Stimulated activated CD4-positive, alpha-beta T cell treated with anti-CD3 and anti-CD28 coated beads, Interleukin-12 subunit alpha, Interleukin-12 subunit beta, amount 100 ng/mL, for 48 hours (primary cell): ENCODE measurements around the gene GALNT7.
"Not testable (repeated sequence)": the region's sequence is repeated elsewhere in the genome, so short reads cannot be mapped to it uniquely, and the experiment has no call there.

Experiments
- DNase-seq, 3 donors: peaks; one replicate each; pipeline ENCODE4 v3.0.0-alpha.2; 2020; ENCODE audit warnings: low read depth in 2 of 3, low spot score in 1 of 3

Gene GALNT7

GRCh38 chr4:173192375-173193162, 24.0 kb downstream of the GALNT7 start:
- DNase-seq, result no peak

- DNase-seq, result no peak
Measured at GRCh38 chr4:173194157-173194556, 25.5 kb downstream of the GALNT7 start.

GRCh38 chr4:173195109-173195508, 26.5 kb downstream of the GALNT7 start:
- DNase-seq, result no peak

GRCh38 chr4:173199553-173199952, 30.9 kb downstream of the GALNT7 start:
- no peak for DNase-seq

GRCh38 chr4:173200103-173200884, 31.7 kb downstream of the GALNT7 start:
- no peak for DNase-seq

- no peak for DNase-seq
Measured at GRCh38 chr4:173202395-173202794, 33.8 kb downstream of the GALNT7 start.

- no peak for DNase-seq
Measured at GRCh38 chr4:173205656-173206055, 37.0 kb downstream of the GALNT7 start.

- no peak for DNase-seq
Measured at GRCh38 chr4:173208420-173208819, 39.8 kb downstream of the GALNT7 start.

GRCh38 chr4:173211222-173211621, 42.6 kb downstream of the GALNT7 start:
- DNase-seq, result no peak

- DNase-seq, result no peak
Measured at GRCh38 chr4:173211838-173212237, 43.2 kb downstream of the GALNT7 start.

GRCh38 chr4:173212379-173212778, 43.8 kb downstream of the GALNT7 start:
- no peak for DNase-seq

- no peak for DNase-seq
Measured at GRCh38 chr4:173213296-173213695, 44.7 kb downstream of the GALNT7 start.

- DNase-seq, result no peak
Measured at GRCh38 chr4:173214231-173214630, 45.6 kb downstream of the GALNT7 start.

- no peak for DNase-seq
Measured at GRCh38 chr4:173214661-173215060, 46.0 kb downstream of the GALNT7 start.

- DNase-seq, result no peak
Measured at GRCh38 chr4:173217075-173217474, 48.5 kb downstream of the GALNT7 start.

GRCh38 chr4:173217727-173218126, 49.1 kb downstream of the GALNT7 start:
- no peak for DNase-seq

- DNase-seq, result no peak
Measured at GRCh38 chr4:173218411-173219125, 50.0 kb downstream of the GALNT7 start.

- DNase-seq, result not testable (repeated sequence)
Measured at GRCh38 chr4:173219126-173219437, 50.5 kb downstream of the GALNT7 start.

GRCh38 chr4:173223743-173224142, 55.1 kb downstream of the GALNT7 start:
- DNase-seq, result no peak

- no peak for DNase-seq
Measured at GRCh38 chr4:173226401-173226888, 57.8 kb downstream of the GALNT7 start.

GRCh38 chr4:173227756-173228155, 59.1 kb downstream of the GALNT7 start:
- no peak for DNase-seq

GRCh38 chr4:173230062-173230461, 61.5 kb downstream of the GALNT7 start:
- DNase-seq, result no peak
